Daoy (cell line): ENCODE data around the gene BCL2L2. TPM values are rescaled to one million over a fixed set of nuclear protein-coding genes. Genes with fewer than 3 reads are reported as not detected.
"Not testable (repeated sequence)": the region's sequence is repeated elsewhere in the genome, so short reads cannot be mapped to it uniquely, and the experiment has no call there.

Experiments used
- DNase-seq: peaks from one replicate; pipeline ENCODE4 v3.0.0-alpha.2; 2015; ENCODE audit warnings: low read depth
- total RNA-seq: library from RNA; depleted of rRNA; stranded (reverse); fragments of >200 nt; shearing (Covaris generic); gene quantifications from 2 replicates; pipeline ENCODE4 v1.2.3, GENCODE V29; 2014

The BCL2L2 gene
- total RNA-seq, 1 experiment from 2014 or later, result 16.8 TPM

- no peak for DNase-seq
These were observed 17.8 kb downstream of the BCL2L2 start for GRCh38 chr14:23324455-23324846.

GRCh38 chr14:23324993-23325392 is 18.4 kb downstream of the BCL2L2 start:
- no peak for DNase-seq

GRCh38 chr14:23325746-23326145 is 19.1 kb downstream of the BCL2L2 start:
- not testable (repeated sequence) for DNase-seq

- DNase-seq, result no peak
These were observed 20.1 kb downstream of the BCL2L2 start for GRCh38 chr14:23326491-23327332.

GRCh38 chr14:23327947-23328744 is 21.5 kb downstream of the BCL2L2 start:
- DNase-seq, result peak; percentile 74

GRCh38 chr14:23335623-23336022 is 29.0 kb downstream of the BCL2L2 start:
- no peak for DNase-seq

GRCh38 chr14:23339506-23340268 is 33.1 kb downstream of the BCL2L2 start:
- DNase-seq, result no peak

- DNase-seq, result no peak
These were observed 37.8 kb downstream of the BCL2L2 start for GRCh38 chr14:23344481-23344880.

GRCh38 chr14:23345987-23346692 is 39.5 kb downstream of the BCL2L2 start:
- DNase-seq, result no peak

- no peak for DNase-seq
These were observed 40.2 kb downstream of the BCL2L2 start for GRCh38 chr14:23346693-23347405.

GRCh38 chr14:23347406-23348296 is 41.0 kb downstream of the BCL2L2 start:
- no peak for DNase-seq

- no peak for DNase-seq
These were observed 41.6 kb downstream of the BCL2L2 start for GRCh38 chr14:23348297-23348655.

- no peak for DNase-seq
These were observed 42.7 kb downstream of the BCL2L2 start for GRCh38 chr14:23349156-23349845.

GRCh38 chr14:23351681-23352505 is 45.3 kb downstream of the BCL2L2 start:
- DNase-seq, result peak; percentile 24

GRCh38 chr14:23352506-23353432 is 46.1 kb downstream of the BCL2L2 start, which contains the start of gene SLC22A17:
Gene SLC22A17, minus strand, starts transcription at chr14:23352887.
- DNase-seq, result peak; percentile 89

- no peak for DNase-seq
These were observed 46.8 kb downstream of the BCL2L2 start for GRCh38 chr14:23353433-23353780.

GRCh38 chr14:23354990-23355389 is 48.4 kb downstream of the BCL2L2 start:
- DNase-seq, result no peak
